ENCODE data around the gene VTN.

- no peak for TF ChIP-seq POLR2A (IDR thresholded peaks at IDR 0.05)
- no peak for TF ChIP-seq EP300 (IDR thresholded peaks at IDR 0.05)
- TF ChIP-seq CTCF (IDR thresholded peaks at IDR 0.05): no peak
- no peak for TF ChIP-seq POLR2AphosphoS5 (IDR thresholded peaks at IDR 0.05)
Observed at GRCh38 chr17:28333083-28333746, 36.9 kb downstream of the VTN start.

Measured in stomach (tissue), 4 donors.